AG04450 (cell line): ENCODE data around the gene CA5A. TPM values are rescaled to one million over a fixed set of nuclear protein-coding genes. Genes with fewer than 3 reads are reported as not detected.

Experiments
- CTCF ChIA-PET: fragments of 300-600, 350-600 bp; formaldehyde crosslinking; extraction: SDS; loops from one replicate; lab custom pipeline; 2022; ENCODE audit warnings: antibody characterized with exemption, inconsistent platforms; lab: Charles Lee
- POLR2A ChIA-PET: fragments of 350-600 bp; formaldehyde crosslinking; extraction: SDS; loops from one replicate; lab custom pipeline; 2021; ENCODE audit warnings: antibody characterized with exemption, inconsistent platforms; lab: Yijun Ruan, JAX
- DNase-seq: peaks from one replicate; pipeline ENCODE4 v3.0.0-alpha.2; 2011; ENCODE audit warnings: low read depth, low spot score
- H3K27ac ChIP-seq: one replicate; pipeline ENCODE4 v1.5.1; 2012; ENCODE audit warnings: low read depth, low read length, control low read depth
- H3K27me3 ChIP-seq: one replicate; pipeline ENCODE4 v1.6.0; 2012; ENCODE audit warnings: low read length; ENCODE audit not compliant: control insufficient read depth, insufficient read depth
- H3K4me3 ChIP-seq: 2 replicates; pipeline ENCODE4 v1.5.1; 2011; ENCODE audit warnings: mild to moderate bottlenecking, low read depth, low read length, control low read depth
- H3K9me3 ChIP-seq: 2 replicates; pipeline ENCODE4 v1.5.1; 2012; ENCODE audit warnings: low read length; ENCODE audit not compliant: control insufficient read depth, insufficient read depth
- CTCF ChIP-seq: IDR thresholded peaks from 2 replicates; pipeline ENCODE4 v1.5.1; 2011; ENCODE audit warnings: low read depth, low read length, control low read depth, inconsistent platforms
- polyA plus RNA-seq: library from polyadenylated mRNA; depleted of rRNA; stranded (reverse); fragments of >200 nt; gene quantifications from 2 replicates; pipeline ENCODE4 v1.2.3, GENCODE V29; 2011

Gene CA5A
- polyA plus RNA-seq, 1 experiment = not detected

DNA sequence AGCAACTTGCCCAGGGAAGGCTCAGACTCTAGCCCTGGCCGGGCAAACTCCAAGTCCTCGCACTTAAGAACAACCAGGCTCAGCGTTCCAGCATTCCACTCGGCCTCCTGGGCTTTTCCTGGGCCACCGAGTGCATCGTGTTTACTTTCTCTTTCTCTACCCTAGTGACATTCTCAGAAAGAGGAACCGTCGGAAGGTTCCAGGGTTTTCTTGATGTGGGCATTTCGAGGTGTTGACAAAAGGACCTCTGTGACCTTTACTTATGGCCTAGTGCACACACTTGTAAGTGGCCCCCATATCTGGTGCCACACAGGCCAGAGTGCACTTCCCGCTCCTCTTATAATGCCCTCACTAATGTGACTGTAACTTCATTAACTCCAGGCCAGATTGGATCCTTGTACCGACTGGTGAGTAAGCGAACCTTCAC lies 11.8 kb upstream of the CA5A start:
- H3K9me3 ChIP-seq = no peaks in the 10 kb centered on the region; the same call in 1 of the 2 replicates
- DNase-seq = no peak
- no peak for TF ChIP-seq CTCF
- no peak overlapping the region for H3K27ac ChIP-seq
- CTCF ChIA-PET = no interaction called here
- POLR2A ChIA-PET = interaction anchor here (0.6 kb wide), 1 partner anchor 622 kb away, joined by 3 read pairs; the partner anchor contains the start of gene ZC3H18
- H3K4me3 ChIP-seq = no peak overlapping the region
- no peaks in the 10 kb centered on the region for H3K27me3 ChIP-seq

GRCh38 chr16:87947356-87948118 lies 11.2 kb upstream of the CA5A start:
- DNase-seq = no peak
- ChIA-PET CTCF (no interaction called here), POLR2A (no interaction called here)
- H3K27me3 ChIP-seq = no peaks in the 10 kb centered on the region
- H3K27ac ChIP-seq = no peak overlapping the region
- no peaks in the 10 kb centered on the region; the same call in 1 of the 2 replicates for H3K9me3 ChIP-seq
- TF ChIP-seq CTCF = no peak
- H3K4me3 ChIP-seq = no peak overlapping the region

GRCh38 chr16:87946596-87947347 lies 10.4 kb upstream of the CA5A start:
- H3K9me3 ChIP-seq = no peaks in the 10 kb centered on the region; the same call in 1 of the 2 replicates
- DNase-seq = no peak
- no peak for TF ChIP-seq CTCF
- ChIA-PET POLR2A (no interaction called here), CTCF (no interaction called here)
- no peak overlapping the region for H3K4me3 ChIP-seq
- no peak overlapping the region for H3K27ac ChIP-seq
- no peaks in the 10 kb centered on the region for H3K27me3 ChIP-seq

DNA sequence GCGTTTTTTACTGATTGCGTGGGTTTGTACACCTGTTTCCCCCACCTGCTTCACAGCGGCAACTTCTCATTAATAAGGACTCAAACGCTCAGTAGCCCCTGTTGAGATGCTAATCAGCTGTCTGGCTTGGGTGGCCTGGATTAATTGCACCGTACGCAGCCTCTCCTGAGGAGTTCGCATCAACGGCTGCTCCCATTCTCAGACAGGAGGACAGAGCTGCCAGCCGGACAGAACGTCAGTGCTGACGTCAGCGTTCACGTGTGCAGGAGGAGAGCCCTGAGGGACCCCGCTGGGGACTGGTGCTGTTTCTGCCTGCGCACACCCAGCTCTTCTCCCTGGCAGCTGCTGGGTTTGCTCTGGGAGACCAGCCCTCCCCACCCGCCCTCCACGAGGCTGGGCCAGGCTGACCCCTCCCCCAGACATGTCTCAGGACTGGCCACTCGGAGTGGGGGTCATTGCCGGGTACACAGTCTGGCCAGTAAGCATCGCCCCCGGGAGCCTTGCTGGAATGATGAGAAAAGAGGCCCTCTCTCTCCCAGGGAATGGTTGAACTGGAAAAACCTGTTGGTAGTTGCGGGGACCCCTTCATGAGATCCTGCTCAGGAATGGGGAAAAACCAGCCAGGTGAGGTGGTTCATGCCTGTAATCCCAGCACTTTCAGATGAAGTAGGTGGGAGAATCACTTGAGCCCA lies 9.2 kb upstream of the CA5A start:
- no peaks in the 10 kb centered on the region for H3K9me3 ChIP-seq
- H3K4me3 ChIP-seq = peak overlapping the region; percentile 1
- ChIA-PET CTCF (no interaction called here), POLR2A (interaction anchor here (0.7 kb wide), 1 partner anchor 168 kb away, joined by 3 read pairs; no protein-coding TSS in a partner anchor)
- TF ChIP-seq CTCF = no peak
- no peak overlapping the region for H3K27ac ChIP-seq
- H3K27me3 ChIP-seq = no peaks in the 10 kb centered on the region
- DNase-seq = no peak
